KMS-11 (cell line): ENCODE measurements around the gene CAMK2D.

ENCODE experiments used
- H2AFZ ChIP-seq: fragments of 200-600 bp; sonication (generic); 2 replicates; pipeline ENCODE4 v1.6.1; 2016; ENCODE audit warnings: antibody characterized with exemption, mixed run types, low read depth
- H3K27ac ChIP-seq: fragments of 200-600 bp; sonication (generic); 2 replicates; pipeline ENCODE4 v1.6.1; 2016; ENCODE audit warnings: mild to moderate bottlenecking, mixed run types
- H3K27me3 ChIP-seq: fragments of 200-600 bp; sonication (generic); 2 replicates; pipeline ENCODE4 v1.6.1; 2017; ENCODE audit warnings: mild to moderate bottlenecking, low read depth, mixed run types, moderate library complexity; ENCODE audit not compliant: insufficient read depth
- H3K36me3 ChIP-seq: fragments of 200-600 bp; sonication (generic); 2 replicates; pipeline ENCODE4 v1.6.1; 2017; ENCODE audit warnings: mild to moderate bottlenecking, mixed run types; ENCODE audit not compliant: insufficient read depth
- H3K4me1 ChIP-seq: fragments of 200-600 bp; sonication (generic); 2 replicates; pipeline ENCODE4 v1.6.1; 2016; ENCODE audit warnings: mild to moderate bottlenecking, low read depth, mixed run types; ENCODE audit not compliant: poor library complexity, severe bottlenecking
- H3K4me2 ChIP-seq: fragments of 200-600 bp; sonication (generic); 2 replicates; pipeline ENCODE4 v1.7.0; 2016; ENCODE audit warnings: mild to moderate bottlenecking, mixed run types
- H3K4me3 ChIP-seq: fragments of 200-600 bp; sonication (generic); IDR thresholded peaks from 2 replicates; pipeline ENCODE4 v1.6.1; 2017; ENCODE audit warnings: low read depth, low read length, mixed read lengths; ENCODE audit not compliant: insufficient read depth
- H3K79me2 ChIP-seq: fragments of 200-600 bp; sonication (generic); 2 replicates; pipeline ENCODE4 v1.6.1; 2016; ENCODE audit warnings: low read depth, mixed run types; ENCODE audit not compliant: insufficient read depth
- H3K9ac ChIP-seq: fragments of 200-600 bp; sonication (generic); 2 replicates; pipeline ENCODE4 v1.6.1; 2016; ENCODE audit warnings: mild to moderate bottlenecking, mixed run types
- H4K20me1 ChIP-seq: fragments of 200-600 bp; sonication (generic); 2 replicates; pipeline ENCODE4 v1.6.1; 2016; ENCODE audit warnings: mild to moderate bottlenecking, mixed run types; ENCODE audit not compliant: insufficient read depth
- TF ChIP-seq, protein P1 (sequence below): fragments of 200-600 bp; sonication (generic); conservative IDR thresholded peaks from 2 replicates; pipeline ENCODE4 v1.6.1; 2017; ENCODE audit warnings: low read depth, mild to moderate bottlenecking, antibody characterized with exemption, low read length, moderate library complexity, mixed read lengths

Gene CAMK2D

DNA sequence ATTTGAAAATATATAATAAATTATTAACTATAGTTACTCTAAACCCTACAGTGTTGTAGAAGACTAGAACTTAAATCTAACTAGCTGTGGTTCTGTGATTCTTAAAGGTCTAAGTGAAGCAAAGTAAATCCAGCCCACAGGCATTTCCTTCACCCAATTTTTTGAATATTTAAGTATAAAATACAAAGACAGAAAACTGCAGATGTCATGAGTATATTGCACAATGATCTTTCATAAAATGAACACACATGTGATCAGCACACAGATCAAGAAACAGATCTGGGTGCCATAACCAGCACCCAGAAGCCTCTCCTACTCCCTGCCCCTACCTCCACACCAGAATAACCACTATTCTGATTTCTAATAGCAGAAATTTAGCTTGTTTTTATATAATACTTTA, 82.9 kb downstream of the CAMK2D start:
- Histone ChIP-seq H3K27ac (no peak overlapping the region), H3K4me1 (peaks cover 35% of the 10 kb centered on the region), H2AFZ (no peak overlapping the region), H3K9ac (no peak overlapping the region), H3K27me3 (no peaks in the 10 kb centered on the region), H3K4me3 (no peak overlapping the region), H4K20me1 (no peaks in the 10 kb centered on the region), H3K79me2 (no peaks in the 10 kb centered on the region), H3K4me2 (no peak overlapping the region), H3K36me3 (no peaks in the 10 kb centered on the region)
- TF ChIP-seq, protein P1, sequence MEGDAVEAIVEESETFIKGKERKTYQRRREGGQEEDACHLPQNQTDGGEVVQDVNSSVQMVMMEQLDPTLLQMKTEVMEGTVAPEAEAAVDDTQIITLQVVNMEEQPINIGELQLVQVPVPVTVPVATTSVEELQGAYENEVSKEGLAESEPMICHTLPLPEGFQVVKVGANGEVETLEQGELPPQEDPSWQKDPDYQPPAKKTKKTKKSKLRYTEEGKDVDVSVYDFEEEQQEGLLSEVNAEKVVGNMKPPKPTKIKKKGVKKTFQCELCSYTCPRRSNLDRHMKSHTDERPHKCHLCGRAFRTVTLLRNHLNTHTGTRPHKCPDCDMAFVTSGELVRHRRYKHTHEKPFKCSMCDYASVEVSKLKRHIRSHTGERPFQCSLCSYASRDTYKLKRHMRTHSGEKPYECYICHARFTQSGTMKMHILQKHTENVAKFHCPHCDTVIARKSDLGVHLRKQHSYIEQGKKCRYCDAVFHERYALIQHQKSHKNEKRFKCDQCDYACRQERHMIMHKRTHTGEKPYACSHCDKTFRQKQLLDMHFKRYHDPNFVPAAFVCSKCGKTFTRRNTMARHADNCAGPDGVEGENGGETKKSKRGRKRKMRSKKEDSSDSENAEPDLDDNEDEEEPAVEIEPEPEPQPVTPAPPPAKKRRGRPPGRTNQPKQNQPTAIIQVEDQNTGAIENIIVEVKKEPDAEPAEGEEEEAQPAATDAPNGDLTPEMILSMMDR, result no peak

DNA sequence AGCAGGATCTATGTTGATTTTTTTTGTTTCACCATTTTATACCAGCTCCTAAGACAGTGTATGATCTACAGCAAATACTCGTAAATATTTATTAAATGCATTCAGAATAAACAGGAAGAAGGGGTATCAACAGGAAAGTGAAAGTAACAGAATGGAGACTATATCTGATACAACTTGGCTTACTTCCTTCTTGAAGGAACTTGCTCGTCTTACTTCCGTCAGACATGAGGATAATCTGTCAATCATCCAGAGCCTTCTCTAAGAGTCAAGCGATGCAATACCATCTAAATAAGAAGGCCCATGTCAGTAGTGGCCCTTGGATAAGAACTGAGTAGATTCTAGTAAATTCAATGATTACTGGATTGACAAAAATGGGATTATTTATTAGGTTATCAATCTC, 84.2 kb downstream of the CAMK2D start:
- no peak overlapping the region for H3K9ac ChIP-seq
- no peak overlapping the region for H2AFZ ChIP-seq
- H3K27ac ChIP-seq, result no peak overlapping the region
- H3K4me2 ChIP-seq, result no peak overlapping the region
- no peaks in the 10 kb centered on the region for H3K79me2 ChIP-seq
- no peaks in the 10 kb centered on the region for H4K20me1 ChIP-seq
- TF ChIP-seq, protein P1, result no peak
- H3K27me3 ChIP-seq, result no peaks in the 10 kb centered on the region
- H3K4me3 ChIP-seq, result no peak overlapping the region
- peaks cover 22% of the 10 kb centered on the region for H3K4me1 ChIP-seq
- no peaks in the 10 kb centered on the region for H3K36me3 ChIP-seq

DNA sequence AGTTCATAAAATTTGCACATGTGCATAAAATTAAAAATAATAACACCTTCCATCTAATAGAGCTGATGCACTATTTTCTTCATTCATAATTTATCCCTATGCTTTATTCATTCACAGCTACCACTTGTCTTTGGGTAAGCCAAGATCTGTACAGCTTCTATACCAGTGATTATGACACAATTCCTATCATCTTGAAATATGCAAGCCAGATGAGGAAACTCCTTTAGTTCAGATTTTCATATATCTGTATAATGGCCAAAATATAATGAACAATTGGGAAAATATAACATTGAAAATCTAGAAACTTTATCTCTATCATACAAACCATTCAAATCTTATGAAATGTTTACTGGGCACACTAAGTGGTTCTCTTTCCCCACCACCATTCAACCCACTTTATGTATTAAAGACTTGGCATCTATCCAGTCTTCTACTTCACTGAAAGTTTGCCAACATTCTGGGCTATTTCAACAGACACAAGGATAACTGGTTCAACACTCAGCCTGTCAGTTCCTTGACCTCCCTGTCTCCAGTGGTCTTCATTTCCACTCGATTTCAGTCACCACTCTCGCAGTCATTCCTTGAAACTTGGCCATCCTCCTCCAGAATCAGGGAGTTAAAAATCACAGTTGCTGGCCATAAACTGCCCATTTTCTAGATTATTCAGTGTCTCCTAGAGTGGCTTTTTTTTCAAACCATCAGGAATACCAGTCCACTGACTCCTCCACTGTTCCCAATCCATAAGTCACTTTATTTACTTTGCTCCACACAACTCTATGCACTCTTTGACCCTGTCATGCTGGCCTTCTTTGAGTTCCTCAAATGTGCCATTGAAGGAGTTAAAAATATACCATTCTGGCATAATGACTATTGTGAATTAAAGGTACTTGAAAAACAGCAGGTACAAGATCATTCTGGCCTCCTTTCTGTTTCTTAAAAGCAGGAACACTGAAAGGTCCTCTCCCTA, 85.5 kb downstream of the CAMK2D start:
- no peak overlapping the region for H3K4me3 ChIP-seq
- H3K79me2 ChIP-seq, result no peaks in the 10 kb centered on the region
- H3K4me2 ChIP-seq, result no peak overlapping the region
- no peaks in the 10 kb centered on the region for H3K27me3 ChIP-seq
- peaks cover 14% of the 10 kb centered on the region for H3K4me1 ChIP-seq
- TF ChIP-seq, protein P1, result no peak
- H4K20me1 ChIP-seq, result no peaks in the 10 kb centered on the region
- H2AFZ ChIP-seq, result no peak overlapping the region
- H3K27ac ChIP-seq, result no peak overlapping the region
- no peak overlapping the region for H3K9ac ChIP-seq
- H3K36me3 ChIP-seq, result no peaks in the 10 kb centered on the region

DNA sequence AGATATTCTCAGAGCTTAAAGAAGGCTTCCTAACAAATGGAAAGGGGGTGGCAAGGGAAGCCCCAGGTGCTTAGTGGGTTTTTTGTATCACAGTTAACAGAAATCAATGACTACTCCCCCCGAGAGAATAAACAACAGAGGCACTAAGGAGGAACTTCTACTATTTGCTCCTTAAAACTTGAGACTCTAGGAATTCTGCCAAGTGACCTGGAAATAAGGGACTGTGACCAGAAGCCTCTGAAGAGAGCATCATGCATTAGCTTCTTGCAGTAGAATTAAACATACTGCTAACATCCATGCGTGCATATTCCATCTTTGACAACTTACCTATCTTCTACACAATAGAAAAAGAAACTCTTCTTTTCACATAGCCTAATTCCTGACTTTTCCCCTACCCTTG, 86.8 kb downstream of the CAMK2D start:
- Histone ChIP-seq H3K4me1 (peaks cover 14% of the 10 kb centered on the region), H3K27ac (no peak overlapping the region), H3K4me2 (no peak overlapping the region)

More for the DNA sequence above, 86.8 kb downstream of the CAMK2D start:
- Histone ChIP-seq H3K27me3 (no peaks in the 10 kb centered on the region), H2AFZ (no peak overlapping the region), H4K20me1 (no peaks in the 10 kb centered on the region), H3K79me2 (no peaks in the 10 kb centered on the region), H3K36me3 (no peaks in the 10 kb centered on the region), H3K9ac (no peak overlapping the region), H3K4me3 (no peak overlapping the region)
- TF ChIP-seq, protein P1, result no peak
